NCI-H187 (cell line): Measurements from ENCODE around the gene DNAH14.
"Not testable (repeated sequence)": the region's sequence is repeated elsewhere in the genome, so short reads cannot be mapped to it uniquely, and the experiment has no call there.

Source experiments
- DNase-seq, 2 experiments: peaks; one replicate each; lab custom pipeline; 2025; lab: John Stamatoyannopoulos, UW

The DNAH14 gene

DNA sequence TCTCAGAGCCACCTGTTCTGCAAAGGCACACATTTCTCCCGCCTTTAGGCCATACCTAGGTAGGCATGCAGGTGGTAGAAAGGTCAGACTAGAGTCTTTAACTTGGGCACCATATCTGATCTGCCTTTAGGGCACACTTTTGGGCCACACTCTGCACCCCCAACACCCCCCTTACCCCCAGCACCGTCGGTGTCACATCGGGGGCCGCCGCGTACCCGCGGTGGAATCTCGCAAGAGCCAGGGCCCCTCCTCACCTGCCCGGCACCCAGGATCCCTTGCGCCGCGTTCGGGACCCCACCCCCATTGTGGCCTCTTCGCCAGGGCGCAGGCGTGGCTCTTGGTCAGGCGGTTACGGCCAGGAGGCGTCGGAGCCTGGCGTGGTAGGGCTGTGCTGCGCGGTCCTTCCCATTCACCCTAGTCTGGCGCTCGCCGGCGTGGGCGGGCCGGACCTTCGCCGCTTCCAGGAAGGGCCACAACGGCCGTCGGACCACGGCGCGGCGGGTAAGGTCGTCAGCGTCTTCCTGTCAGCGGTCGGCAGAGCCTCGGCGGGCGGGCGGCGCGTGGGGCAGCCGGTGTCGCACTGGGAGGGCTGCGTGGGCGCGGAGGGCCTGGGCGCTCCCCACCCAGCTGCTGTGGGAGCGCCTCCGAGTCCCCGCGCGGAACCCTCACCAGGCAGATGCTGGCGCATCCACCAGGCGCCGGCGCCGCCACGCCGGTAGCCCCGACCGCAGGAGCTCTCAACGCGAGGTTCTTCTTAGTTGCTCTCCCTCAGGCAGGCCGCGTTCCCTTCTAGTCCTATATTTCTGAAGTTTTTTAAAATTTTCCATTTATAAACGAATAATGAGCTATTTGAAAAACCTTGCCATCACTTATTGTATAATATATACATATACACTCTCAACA is at the start of gene DNAH14:
DNAH14 (plus strand) TSS at position 341 of the 903 bp plus-strand sequence. CDS start 23,028 bp downstream, outside the sequence.
- DNase-seq, result peak; percentile 15 to 21

DNA sequence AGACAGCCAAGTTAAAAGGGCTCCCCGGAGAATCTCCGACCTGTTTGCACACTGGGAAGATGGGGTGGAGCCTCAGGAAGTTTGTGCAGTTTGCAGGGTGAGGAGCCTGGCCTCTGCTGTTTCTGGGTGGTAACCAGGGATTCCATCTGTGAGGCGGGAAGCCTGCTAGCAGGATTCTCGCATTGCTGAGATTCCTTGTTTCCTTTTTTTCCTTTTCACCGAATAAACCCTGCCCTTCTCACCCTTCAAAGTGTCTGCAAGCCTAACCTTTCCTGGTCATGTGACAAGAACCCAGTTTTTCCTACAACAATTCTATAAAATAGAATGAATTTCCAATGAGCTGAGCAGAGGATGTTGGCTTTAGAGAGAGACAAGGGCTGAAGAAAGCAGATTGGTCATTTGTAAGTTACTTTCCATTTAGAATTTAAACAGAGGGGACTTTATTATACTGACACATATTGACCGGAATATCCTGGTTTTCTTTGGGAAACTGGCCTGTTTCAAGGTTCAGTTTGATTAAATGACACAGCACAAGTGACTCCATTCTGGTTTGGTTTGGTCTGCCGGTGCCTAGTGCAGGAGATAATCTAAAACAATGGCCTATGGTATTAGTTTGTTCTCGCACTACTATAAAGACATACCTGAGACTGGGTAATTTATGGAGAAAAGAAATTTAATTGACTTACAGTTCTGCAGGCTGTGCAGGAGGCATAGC is 48.7 kb upstream of the DNAH14 start:
- no peak for DNase-seq

DNA sequence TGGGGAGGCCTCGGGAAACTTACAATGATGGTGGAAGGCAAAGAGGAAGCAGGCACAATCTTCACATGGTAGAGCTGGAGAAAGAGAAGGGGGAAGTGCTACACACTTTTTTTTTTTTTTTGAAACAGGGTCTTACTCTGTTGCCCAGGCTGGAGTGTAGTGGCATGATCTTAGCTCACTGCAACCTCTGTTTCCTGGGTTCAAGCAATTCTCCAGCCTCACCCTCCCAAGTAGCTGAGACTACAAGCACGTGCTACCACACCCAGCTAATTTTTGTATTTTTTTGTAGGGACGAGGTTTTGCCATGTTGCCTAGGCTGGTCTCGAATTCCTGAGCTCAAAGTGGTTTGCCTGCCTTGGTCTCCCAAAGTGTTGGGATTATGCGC is 48.2 kb upstream of the DNAH14 start:
- DNase-seq, result not testable (repeated sequence)

DNA sequence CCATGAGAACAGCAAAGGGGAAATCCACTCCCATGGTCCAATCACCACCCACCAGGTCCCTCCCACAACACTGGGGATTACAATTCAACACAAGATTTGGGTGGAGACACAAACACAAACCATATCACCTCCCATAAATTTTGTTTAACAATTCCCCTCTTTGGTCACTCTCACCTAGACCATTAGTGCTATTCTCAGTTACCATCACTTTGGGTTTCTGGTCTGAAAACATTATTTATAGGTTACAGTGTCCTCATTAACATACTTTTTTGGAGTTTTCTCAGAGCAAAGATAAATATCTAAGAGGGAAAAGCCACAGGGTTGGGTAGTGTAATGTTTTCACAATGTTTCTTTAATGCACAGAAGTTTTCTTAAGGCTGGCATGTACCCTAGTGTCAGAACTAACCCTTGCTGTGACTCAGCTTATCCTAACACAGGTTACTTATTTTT is 47.7 kb upstream of the DNAH14 start:
- no peak for DNase-seq

DNA sequence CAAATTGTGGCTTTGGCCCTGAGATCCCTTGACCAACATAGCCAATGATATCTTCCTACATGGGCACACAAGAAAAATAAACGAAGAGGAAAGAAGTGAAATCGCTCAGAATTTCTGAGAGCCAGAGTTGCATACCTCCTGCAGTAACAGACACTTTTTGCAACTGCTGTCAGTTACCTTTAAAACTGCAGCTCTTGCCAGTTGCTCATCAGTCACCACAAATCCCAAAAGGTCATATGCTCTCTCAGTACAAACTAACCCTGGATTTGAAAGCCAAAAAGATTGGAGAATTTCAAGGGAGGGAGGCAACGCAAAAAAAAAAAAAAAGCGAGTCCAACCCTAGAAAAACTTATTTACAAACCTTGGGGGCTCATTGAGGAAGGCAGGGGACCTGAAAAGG is 47.2 kb upstream of the DNAH14 start:
- DNase-seq, result no peak

DNA sequence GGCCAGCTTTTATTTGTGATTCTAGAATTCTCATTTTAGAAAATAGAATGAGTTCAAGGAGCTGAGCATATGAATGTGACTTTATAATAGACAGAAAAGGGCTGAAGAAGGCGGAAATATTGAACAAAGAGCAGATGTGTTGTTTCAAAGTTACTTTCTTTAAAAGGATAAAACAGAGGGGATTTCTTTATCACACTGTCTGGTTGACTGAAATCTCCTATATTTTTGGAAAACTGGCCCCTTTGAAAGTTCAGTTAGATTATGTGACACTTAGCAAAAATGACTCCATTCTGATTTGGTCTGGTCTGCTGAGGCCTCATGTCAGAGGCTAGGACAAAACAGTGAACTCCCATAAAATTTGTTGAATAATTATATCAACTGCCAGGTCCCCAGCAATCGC is 46.4 kb upstream of the DNAH14 start:
- DNase-seq, result no peak

DNA sequence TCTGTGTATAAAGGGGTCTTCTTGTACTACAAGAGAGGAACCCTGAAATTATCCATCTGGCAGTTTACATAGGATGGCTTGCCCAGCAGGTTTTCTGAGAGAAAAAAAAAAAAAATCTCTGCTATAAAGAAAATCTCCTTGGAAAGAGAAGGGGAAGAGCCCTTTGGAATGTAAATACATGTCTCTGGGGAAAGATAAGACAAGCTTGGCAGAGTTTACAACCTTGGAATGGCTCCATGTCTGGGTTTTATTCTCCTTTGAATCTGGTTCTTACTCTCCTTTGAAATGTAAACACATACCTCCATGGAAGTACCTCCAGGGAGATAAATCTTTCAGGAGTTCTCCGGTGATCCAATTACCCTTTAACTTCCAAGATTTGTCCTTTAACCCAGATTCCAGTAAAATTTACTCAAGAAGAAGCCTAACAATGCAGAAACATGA is 45.1 kb upstream of the DNAH14 start:
- no peak for DNase-seq

DNA sequence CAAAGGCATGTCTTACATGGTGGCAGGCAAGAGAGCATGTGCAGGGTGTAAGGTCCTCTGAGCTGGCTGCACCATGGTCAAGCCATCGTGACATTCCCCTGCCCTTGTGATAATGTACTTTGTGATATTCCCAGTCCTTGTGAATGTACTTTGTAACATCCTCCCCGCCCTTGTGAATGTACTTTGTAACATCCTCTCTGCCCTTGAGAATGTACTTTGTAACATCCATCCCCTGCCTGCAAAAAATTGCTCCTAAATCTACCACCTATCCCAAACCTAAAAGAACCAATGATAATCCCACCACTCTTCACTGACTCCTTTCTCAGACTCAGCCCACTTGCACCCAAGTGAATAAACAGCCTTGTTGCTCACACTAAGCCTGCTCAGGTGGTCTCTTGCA is 44.1 kb upstream of the DNAH14 start:
- not testable (repeated sequence) for DNase-seq

DNA sequence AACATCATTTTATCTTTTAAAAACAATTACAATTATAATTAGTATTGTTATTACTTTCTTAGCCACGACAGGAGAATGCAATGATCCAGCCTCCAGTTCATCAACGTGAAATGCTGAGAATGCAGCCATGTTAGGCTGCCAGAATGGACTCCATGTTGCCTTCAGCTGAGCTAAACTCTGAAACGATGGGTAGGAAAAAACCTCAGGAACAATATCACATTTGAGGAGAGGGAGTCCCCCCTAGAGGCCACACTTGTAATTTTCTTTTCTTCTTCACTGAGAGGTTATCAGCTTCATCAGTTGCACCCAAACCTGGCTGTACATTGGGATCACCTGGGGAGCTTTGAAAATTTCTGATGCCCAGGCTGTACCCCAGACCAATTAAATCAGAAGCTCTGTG is 34.6 kb upstream of the DNAH14 start:
- DNase-seq, result no peak

DNA sequence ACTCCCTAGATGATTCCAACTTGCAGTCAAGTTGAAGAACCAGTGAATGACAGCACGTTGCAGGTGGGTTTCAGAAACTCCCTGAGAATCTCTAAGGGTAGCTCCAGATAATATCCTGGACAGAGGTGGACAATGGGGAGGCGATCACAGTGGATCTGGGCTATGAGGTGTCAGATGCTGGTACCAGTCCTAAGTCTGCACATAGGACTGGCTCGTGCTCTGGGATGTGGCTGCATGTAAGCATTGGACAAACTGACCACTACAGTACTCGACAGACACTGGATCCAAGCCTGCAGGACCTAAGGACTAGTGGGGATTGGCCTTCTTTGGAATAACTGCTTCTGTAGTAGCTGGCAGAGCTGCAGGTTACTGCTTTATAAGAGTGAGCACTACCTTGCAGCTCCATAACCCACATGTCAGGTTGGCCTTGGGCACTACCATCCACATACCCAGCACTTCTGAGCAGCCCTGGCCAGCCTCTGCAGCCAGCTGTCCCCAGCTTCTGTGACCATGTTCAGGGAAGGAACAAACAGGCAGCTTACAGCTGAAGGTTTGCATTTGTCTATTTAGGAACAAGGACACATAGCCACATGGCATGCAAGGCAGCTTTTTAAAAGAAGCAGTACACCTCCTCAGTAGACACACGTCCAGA is 33.2 kb upstream of the DNAH14 start:
- DNase-seq, result no peak

DNA sequence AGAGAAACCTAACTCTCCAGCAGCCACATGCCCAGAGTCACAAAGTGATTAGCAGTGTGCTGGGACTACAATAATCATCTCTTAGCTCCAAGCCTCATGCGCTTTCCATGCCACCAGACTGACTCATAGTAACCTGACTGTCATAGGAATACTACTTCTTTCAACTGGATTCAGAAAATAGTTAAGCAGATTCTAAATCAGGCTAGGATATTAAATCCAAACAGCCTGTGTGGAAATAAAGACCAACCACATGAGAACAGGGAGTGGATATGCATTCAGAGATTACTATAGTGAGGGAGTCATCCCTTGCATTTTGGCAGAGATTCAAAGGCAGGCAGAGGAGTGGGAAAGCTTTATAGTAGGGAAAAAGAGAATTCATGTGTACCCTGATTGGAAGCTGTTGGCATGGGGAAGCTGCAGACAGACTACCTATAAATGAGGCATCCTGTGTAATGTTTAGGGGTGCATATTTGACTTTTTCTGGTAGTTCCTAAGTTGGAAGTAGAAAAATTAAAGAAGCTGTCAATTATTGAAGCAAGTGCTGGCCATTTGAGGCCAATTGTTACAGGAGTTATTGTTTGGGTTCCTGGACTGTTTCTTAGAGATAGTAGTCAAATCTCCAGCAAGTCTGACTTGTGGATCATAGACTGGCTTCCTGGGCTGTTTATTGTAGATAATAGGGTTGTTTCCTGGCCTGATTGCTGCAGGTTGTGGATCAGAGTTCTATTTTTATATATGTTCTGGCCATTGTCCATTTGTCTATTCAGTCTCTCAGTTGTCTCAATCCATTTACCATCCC is 31.7 kb upstream of the DNAH14 start:
- DNase-seq, result no peak

DNA sequence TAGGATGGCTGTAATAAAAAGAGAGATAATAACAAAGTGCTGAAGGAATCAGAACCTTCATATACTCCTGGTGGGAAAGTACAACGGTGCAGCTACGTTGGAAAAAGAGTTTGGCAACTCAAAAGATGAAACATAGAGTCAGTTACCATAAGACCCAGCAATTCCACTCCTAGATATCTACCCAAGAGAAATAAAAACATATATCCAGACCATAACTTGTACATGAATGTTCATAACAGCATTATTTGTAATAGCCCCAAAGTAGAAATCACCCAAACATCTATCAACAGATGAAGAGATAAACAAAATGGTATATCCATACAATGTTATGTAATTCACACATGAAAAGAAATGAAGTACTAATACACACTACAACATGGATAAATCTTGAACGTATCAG is 30.5 kb upstream of the DNAH14 start:
- no peak for DNase-seq

DNA sequence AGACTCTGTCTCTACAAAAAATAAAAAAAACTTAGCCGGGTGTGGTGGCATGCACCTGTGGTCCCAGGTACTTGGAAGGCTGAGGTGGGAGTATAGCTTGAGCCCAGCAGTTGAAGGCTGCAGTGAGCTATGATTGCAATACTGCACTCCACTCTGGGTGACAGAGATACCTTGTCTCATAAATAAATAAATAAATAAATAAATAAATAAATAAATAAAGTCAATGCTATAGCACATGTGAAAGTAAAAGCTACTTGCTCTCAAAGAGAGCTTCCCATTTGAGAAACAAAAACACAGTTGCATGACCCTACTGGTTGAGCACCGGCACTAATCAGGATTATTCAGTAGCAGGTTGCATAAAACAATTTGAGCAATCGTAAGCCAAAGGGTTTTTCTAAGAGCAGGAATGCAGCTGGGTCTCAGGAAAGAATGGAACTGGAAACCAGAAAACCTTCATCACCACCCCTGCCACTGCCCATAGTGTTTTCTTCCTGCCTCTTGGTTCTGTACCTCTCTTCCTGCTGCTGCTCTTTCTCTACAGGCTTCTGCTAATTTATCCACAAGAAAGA is 29.3 kb upstream of the DNAH14 start:
- no peak for DNase-seq

DNA sequence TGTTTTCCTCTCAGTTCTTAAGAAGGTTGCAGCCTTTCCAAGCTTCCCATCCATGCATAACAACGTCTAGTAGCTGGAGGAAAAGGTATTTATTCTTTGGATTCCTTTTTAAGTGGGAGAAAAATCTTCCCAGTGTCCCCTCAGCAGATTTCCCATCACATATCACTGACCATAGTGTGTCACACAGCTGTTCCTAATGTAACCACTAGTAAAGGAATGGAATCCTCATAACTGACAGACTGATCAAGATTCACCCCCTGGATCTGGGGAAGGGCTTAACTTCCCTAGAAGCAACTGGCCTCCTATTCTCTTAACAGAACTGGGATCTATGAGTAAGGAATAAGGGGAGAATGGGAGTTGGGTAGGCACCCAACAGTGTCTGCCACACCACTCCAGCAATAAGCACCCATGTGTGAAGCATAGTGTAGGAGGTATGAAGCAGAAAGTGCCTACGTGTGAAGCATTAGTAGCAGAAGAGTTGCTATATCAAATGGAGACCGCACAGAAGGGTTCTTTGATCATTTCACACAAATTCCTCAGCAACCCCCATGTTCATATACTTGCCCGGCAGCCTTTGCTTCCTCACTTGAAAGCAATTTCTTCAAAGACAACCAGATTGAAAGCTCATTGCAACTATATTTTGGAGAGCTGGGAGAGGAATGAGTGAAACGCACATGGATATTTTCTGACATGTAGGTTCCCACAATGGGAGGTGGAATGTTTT is 28.2 kb upstream of the DNAH14 start:
- DNase-seq, result no peak

DNA sequence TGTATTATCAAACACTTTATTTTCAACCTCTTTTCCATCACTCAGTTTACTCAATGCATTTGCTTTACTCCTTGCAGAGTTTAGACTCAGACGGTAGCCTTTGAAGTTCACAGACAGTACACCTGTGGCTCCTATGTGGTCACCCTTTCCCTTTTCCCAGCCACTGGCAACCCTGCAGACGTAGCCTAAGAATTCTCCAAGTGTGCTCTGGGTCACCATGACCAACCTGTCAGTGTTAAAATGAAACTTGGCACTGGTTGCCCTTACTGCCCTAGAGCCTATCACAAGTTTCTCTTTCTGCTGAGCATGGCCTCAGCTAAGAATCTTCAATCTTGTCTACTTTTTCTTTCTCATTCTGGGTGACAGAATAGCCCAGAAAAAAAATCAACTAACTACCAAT is 25.5 kb upstream of the DNAH14 start:
- no peak for DNase-seq

DNA sequence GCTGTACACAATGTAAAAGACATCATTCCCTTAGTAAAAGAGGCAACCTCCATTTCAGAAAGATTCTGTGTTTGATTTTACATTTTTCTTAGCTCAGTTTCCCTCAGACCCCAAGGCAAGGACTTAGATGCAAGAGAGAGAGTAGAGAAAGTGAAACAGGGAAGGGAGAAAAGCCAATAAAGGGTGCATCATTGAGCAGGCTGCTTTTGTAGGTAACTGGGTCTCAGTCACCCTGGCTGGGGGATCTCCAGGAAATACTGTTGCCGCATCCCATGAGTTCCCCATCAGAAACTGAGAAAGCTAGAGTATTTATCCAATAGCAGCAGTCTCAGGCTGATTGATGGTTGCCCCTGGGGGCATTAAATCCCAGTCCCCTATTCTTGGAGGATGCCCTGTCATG is 23.1 kb upstream of the DNAH14 start:
- DNase-seq, result no peak

DNA sequence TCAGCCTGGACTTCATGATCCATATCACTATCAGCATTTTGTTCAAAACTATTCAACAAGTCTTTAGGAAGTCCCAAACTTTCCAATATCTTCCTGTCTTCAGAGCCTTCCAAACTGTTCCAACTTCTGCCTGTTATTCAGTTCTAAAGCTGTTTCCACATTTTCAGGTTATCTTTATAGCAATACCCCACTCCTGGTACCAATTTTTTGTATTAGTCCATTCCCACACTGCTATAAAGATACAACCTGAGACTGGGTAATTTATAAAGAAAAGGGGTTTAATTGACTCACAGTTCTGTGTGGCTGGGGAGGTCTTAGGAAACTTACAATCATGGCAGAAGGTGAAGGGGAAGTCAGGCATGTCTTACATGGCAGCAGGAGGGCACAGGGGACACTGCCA is 18.3 kb upstream of the DNAH14 start:
- no peak for DNase-seq

DNA sequence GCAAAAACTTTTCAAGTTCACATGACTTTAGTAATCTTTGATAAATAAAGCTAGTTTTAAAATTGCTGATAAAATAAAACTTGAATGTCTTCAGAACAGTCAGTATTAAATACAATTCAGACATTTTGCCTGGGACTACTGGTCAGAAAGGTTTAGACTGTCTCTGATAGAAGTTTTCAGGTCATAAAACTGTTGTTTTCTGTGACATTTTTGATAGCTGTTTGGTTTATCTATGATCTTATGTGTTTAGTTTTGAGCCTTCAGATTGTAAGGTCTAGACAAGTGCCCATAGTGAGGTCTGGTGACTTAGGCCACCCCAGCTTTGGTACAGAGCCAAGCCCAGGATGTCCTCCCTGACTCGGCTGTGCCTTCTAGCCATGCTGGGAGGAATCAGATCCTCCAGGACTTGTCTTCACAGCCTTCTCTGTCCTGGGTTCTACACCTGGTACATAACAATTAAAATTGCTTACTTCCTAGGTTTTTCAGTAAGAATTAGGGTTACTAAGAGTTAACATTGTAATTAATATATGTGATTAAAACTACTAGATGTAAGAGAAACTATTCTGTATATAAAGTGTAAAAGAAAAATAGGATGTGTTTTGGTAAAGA is 15.1 kb upstream of the DNAH14 start:
- no peak for DNase-seq

DNA sequence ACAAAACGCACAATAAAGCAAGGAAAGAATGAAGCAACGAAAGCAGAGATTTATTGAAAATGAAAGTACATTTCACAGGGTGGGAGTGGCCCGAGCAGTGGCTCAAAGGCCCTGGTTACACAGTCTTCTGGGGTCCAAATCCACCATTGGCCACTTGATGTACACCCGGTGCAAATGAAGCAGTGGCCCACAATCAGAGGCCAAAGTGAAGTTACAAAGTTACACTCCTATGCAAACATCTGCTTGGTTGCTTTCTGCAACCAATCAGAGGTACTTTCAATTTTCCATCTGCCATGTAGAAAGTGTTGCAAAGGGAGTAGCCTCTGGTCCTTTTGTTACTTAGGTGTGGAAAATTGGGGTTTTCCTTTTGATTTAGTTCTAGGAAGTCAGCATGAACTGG is 10.0 kb upstream of the DNAH14 start:
- no peak for DNase-seq

DNA sequence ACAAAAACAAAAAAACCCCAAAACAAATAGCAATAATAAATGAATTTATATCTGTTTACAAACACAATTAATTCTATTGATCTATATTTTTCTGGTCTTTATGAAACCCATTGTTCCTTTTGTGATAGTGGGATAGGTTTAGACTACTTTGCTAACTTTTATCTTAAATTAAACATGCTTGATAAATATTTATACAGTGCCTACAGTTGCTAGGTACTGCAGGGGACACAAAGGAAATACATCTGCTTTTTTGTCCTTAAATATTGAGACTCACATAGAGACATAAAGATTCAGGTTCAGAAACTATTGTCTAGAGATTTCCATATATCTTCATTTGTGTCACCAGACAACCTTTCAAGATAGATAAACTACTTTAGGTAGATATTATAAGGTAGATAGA is 8.5 kb upstream of the DNAH14 start:
- DNase-seq, result no peak
